ENCODE measurements around the gene SURF4. TPM values are rescaled to one million over a fixed set of nuclear protein-coding genes. Genes with fewer than 3 reads are reported as not detected.
A peak's percentile ranks its signal among the peaks of the same experiment; 100 is the strongest.

Gene SURF4
- polyA plus RNA-seq, 6 donors from 2014 or later, result 76.2 to 99.5 (median 82.9) TPM

DNA sequence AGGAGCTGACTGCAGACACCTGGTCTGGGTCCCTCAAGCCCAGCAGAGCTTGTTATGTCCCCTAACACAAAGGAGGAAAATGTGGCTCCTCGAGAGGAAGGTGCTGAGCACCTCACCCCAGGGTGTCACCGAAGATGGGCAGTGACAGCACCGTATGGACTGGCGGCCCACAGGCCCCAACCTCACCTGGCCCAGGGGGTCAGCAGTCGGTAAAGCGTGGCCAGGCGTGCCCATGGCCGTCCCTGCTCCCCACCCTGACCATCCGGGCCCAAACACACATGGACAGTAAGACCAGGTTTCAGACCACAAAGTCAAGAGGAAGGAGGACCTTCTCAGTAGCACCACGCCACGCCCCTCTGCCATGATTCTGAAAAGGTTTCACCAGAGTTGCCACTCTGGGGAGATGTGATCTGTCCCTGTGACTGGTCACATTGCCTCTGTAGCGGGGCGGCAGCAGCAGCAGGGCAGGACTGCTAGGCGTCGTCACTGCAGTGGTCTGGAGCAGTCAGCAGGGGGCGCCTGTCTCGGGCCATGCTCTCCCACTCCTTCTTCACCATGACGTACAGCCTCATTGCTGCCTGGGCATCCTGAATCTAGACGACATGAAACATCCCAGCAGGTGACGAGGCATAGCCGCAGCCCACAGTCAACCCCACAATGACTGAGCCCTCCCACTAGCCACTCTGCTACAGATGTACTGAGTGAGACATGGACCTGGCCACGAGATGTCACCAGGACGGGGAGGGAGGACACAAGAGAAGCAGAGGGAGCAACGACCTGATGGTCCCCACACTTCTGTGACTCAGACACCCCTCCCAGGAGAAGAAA lies 30.8 kb upstream of the SURF4 start:
- peaks cover 12 to 18% (median 13%) of the 10 kb centered on the region in 3 donors for H3K4me1 Mint-ChIP-seq
- H3K9me3 Mint-ChIP-seq, result no peaks in the 10 kb centered on the region
- peaks cover 5 to 17% of the 10 kb centered on the region in 2 donors for H3K36me3 Mint-ChIP-seq
- DNase-seq (peak; percentile 70), ATAC-seq (ENCODE audit: low read depth in 2 of 2) (peak; percentile 85 to 90)
- peak overlapping the region in 4 of 6 donors; percentile 43 to 90 (median 76) for H3K27ac Mint-ChIP-seq
- no peak overlapping the region for H3K4me3 Mint-ChIP-seq
- H3K27me3 Mint-ChIP-seq, result no peaks in the 10 kb centered on the region

DNA sequence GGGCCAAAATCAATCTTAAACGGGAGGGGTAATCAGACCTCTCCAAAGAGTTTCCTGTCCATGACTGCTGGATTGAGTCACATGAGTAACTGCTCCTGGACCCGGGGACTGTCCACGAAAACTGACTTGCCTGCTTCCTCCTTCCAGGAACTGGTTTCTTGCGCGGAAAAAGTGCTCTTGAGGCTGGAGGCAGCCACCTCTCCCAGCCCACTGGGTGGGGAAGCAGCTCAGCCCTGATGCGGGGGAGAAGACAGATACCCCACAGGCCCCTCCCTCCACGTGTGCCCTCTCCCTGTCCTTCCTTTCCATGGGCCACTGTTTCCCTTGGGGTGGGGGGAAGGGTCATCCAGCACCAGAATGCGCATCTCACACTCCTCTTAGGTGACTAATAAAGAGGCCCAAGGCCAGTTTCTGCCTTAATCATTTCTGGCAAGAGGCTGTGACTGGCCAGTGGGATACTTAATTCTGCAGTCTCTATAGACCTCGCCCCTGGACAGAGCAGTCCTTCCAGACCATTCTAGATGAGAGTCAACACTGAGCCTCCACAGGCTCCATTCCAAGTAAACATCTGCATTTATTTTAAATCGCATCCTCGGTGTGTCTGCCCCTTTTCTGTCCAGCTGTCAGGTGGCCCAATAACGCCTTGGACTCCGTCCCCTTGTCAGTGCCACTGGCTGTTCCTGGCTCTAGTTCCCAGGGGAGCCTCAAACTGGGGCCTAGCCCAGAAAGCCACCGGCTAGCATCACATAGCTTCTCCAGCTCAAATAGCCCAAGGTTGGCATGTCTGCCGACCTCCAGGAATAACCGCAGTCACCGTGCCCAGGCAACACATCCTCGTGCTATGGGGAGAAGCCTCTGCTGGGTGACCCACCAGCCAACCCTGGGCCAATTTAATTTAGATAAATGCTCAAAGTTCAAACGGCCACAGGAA lies 29.9 kb upstream of the SURF4 start:
- Mint-ChIP-seq H3K4me3 (peak overlapping the region in 1 of 8 donors; percentile 29), H3K27ac (peak overlapping the region in 1 of 6 donors; percentile 28), H3K36me3 (peaks cover 5 to 17% of the 10 kb centered on the region in 2 donors), H3K9me3 (no peaks in the 10 kb centered on the region), H3K27me3 (no peaks in the 10 kb centered on the region), H3K4me1 (peaks cover 12 to 18% (median 13%) of the 10 kb centered on the region in 3 donors)
- ATAC-seq (ENCODE audit: low read depth in 2 of 2) (no peak), DNase-seq (no peak)

DNA sequence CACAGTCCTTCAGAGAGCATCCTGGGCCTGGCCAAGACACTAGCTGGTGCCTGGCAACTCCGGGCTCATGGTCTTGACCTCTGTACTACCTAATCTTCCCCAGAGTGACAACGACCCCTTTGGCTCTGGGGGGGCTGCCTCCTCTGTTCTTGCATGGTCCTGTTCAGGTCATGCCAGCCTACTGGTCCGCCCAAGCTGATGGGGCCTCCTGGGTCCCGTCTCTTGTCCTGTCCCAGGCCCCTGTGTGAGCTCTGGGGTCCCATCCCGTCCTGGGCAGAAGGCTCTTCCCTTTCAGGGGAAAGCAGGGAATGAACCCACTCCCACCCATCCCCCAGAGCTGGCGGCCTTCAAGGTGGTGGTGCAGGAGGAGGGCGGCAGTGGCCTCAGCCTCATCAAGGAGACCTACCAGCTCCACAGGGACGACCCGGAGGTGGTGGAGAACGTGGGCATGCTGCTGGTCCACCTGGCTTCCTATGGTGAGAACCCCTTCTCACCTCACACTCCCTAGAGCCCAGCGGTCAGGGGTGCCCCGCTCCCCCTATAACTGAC lies 28.7 kb upstream of the SURF4 start:
- peak overlapping the region in 1 of 6 donors; percentile 81 for H3K27ac Mint-ChIP-seq
- H3K9me3 Mint-ChIP-seq, result no peaks in the 10 kb centered on the region
- no peak for ATAC-seq (ENCODE audit: low read depth in 2 of 2)
- H3K36me3 Mint-ChIP-seq, result peaks cover 5 to 7% of the 10 kb centered on the region in 2 donors
- H3K4me3 Mint-ChIP-seq, result peak overlapping the region in 1 of 8 donors; percentile 68
- DNase-seq, result no peak
- H3K4me1 Mint-ChIP-seq, result peaks cover 12 to 18% (median 13%) of the 10 kb centered on the region in 3 donors
- no peaks in the 10 kb centered on the region for H3K27me3 Mint-ChIP-seq

DNA sequence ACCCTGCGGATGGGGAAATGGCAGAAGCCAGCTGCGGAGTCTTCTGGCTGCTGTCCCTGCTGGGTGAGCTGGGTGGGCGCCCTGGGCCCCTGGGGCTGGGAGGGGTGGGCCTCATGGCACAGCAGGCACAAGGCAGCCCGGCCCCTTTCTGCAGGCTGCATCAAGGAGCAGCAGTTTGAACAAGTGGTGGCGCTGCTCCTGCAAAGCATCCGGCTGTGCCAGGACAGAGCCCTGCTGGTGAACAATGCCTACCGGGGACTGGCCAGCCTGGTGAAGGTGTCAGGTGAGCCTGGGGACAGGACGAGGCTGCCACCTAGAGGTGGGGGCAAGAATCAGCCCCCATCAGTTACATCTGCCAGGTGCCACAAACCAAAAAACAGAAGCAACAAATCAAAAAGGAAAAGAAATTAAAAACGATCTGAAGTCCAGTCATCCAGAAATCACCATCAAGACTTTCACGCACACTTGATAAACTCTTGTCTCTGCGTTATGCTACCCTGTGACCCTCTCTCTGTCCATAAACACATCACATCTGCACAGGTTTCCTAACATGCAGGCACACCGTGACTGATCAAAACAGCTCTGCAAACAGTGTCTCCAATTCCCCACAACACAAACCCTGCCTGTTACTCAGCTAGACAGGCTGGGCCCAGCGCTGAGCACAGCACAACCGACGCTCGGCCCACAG lies 28.1 kb upstream of the SURF4 start:
- ATAC-seq (ENCODE audit: low read depth in 2 of 2) (peak; percentile 45 to 53), DNase-seq (peak; percentile 24)
- Mint-ChIP-seq H3K36me3 (peaks cover 5 to 7% of the 10 kb centered on the region in 2 donors), H3K27me3 (no peaks in the 10 kb centered on the region), H3K4me1 (peaks cover 12 to 18% (median 13%) of the 10 kb centered on the region in 3 donors), H3K27ac (peak overlapping the region in 1 of 6 donors; percentile 81), H3K9me3 (no peaks in the 10 kb centered on the region), H3K4me3 (peak overlapping the region in 1 of 8 donors; percentile 68)

DNA sequence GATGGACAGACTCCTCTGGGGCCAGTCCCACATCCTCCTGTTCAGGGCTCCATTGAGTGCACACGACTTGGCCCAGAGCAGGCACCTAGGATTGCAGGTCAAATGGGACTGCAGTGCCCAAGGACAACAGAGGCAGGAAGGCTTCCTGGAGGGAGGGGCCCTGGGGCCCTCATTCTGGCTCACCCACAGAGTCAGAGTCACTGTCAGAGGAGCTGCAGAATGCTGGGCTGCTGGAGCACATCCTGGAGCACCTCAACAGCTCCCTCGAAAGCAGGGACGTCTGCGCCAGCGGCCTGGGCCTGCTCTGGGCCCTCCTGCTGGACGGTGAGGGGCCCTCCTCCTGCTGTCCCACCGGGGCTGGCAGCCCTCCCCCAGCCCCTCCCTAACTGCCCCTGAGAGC lies 26.8 kb upstream of the SURF4 start:
- Mint-ChIP-seq H3K27me3 (no peaks in the 10 kb centered on the region), H3K36me3 (peaks cover 5 to 7% of the 10 kb centered on the region in 2 donors), H3K27ac (no peak overlapping the region), H3K4me3 (no peak overlapping the region), H3K4me1 (peaks cover 11 to 18% (median 13%) of the 10 kb centered on the region in 3 donors), H3K9me3 (no peaks in the 10 kb centered on the region)
- no peak for DNase-seq
- ATAC-seq (ENCODE audit: low read depth in 2 of 2), result no peak

DNA sequence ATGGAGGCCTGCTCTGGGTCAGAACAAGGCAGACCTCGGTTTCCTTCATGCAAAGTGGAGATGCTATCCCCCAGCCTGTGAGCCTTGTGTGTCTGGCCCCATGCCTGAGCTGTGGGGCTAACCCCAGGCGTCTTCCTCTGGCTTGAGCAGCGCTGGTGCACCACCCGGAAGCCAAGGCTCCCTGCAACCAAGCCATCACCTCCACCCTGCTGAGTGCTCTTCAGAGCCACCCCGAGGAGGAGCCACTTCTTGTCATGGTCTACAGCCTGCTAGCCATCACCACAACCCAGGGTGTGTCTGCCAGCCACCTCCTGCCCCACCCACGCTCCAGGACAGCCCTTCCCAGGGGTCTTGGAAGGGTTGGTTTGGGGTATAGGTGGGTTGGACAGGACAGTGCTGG lies 25.7 kb upstream of the SURF4 start:
- ATAC-seq (ENCODE audit: low read depth in 2 of 2) (no peak), DNase-seq (no peak)
- Mint-ChIP-seq H3K36me3 (peaks cover 0 to 5% of the 10 kb centered on the region in 2 donors), H3K9me3 (no peaks in the 10 kb centered on the region), H3K27ac (no peak overlapping the region), H3K4me3 (no peak overlapping the region), H3K27me3 (no peaks in the 10 kb centered on the region), H3K4me1 (peaks cover 5 to 13% (median 8%) of the 10 kb centered on the region in 3 donors)

DNA sequence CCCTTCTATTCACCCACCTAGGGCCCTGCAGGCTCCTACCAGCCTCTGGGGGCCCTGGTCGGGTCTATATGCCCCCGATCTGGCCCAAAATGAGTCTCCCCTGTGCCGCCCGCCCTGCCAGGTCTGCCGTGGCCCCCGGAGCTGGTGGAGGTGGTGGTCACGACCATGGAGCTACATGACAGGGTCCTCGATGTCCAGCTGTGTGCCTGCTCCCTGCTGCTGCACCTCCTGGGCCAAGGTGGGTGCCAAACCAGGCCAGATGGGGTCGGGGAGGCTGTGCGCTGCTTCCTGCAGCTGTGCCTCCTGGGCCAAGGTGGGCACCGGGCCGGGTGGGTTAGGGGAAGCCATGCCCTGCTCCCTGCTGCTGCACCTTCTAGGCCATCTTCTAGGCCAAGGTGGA lies 24.4 kb upstream of the SURF4 start:
- Mint-ChIP-seq H3K36me3 (peaks cover 0 to 2% of the 10 kb centered on the region in 2 donors), H3K27ac (no peak overlapping the region)
- no peak for DNase-seq

DNA sequence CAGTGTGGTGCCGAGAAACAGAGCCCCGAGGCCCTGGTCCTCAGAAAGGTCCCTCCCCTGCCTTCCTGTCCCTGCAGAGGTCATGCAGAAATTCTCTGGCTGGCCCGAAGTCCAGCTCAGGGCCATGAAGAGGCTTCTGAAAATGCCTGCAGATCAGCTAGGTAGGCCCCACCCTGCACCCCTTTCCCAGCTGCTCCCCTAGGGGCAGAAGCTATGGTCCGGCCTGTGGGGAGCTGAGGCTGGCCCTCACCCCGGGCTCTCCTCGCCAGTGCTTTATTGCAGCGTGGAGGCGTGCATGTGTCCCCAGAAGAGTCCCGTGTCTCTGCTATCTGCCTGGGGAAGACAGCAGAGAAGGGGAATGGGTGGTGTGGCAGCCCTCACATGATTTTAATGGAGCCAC lies 22.0 kb upstream of the SURF4 start:
- H3K36me3 Mint-ChIP-seq, result no peaks in the 10 kb centered on the region
- no peak overlapping the region for H3K4me3 Mint-ChIP-seq
- no peaks in the 10 kb centered on the region for H3K4me1 Mint-ChIP-seq
- peaks cover 0 to 2% (median 0%) of the 10 kb centered on the region in 7 donors for H3K9me3 Mint-ChIP-seq
- H3K27ac Mint-ChIP-seq, result no peak overlapping the region
- no peak for DNase-seq
- no peak for ATAC-seq (ENCODE audit: low read depth in 2 of 2)
- peaks cover 0 to 16% (median 8%) of the 10 kb centered on the region in 3 donors for H3K27me3 Mint-ChIP-seq

More for the DNA sequence above, 24.4 kb upstream of the SURF4 start:
- Mint-ChIP-seq H3K4me1 (peaks cover 5 to 8% (median 5%) of the 10 kb centered on the region in 3 donors), H3K27me3 (peaks cover 0 to 4% (median 0%) of the 10 kb centered on the region in 3 donors), H3K4me3 (no peak overlapping the region), H3K9me3 (peaks cover 0 to 2% (median 0%) of the 10 kb centered on the region in 7 donors)
- no peak for ATAC-seq (ENCODE audit: low read depth in 2 of 2)

DNA sequence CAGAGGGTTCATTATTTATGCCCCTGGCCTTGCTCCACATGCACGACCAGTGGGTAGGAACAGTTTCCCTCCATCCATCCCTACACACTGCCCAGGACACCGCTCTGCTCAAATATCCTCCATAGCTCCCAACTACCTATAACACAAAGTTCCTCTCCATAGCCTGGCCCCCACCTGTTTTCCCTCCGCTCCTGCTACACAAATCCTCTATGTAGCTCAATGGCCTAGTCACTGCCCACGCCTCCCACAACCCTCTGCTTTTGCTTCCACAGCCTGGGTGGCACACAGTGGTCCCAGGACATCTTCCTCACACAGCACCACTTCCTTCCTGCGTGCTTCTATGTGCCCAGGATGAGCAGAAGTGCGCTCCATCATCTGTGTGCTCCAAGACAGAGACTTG lies 21.5 kb upstream of the SURF4 start:
- Mint-ChIP-seq H3K4me1 (no peaks in the 10 kb centered on the region), H3K27me3 (peaks cover 0 to 16% (median 8%) of the 10 kb centered on the region in 3 donors), H3K9me3 (peaks cover 0 to 2% (median 0%) of the 10 kb centered on the region in 7 donors), H3K27ac (no peak overlapping the region), H3K4me3 (peak overlapping the region in 1 of 8 donors; percentile 72), H3K36me3 (no peaks in the 10 kb centered on the region)
- no peak for DNase-seq
- no peak for ATAC-seq (ENCODE audit: low read depth in 2 of 2)

DNA sequence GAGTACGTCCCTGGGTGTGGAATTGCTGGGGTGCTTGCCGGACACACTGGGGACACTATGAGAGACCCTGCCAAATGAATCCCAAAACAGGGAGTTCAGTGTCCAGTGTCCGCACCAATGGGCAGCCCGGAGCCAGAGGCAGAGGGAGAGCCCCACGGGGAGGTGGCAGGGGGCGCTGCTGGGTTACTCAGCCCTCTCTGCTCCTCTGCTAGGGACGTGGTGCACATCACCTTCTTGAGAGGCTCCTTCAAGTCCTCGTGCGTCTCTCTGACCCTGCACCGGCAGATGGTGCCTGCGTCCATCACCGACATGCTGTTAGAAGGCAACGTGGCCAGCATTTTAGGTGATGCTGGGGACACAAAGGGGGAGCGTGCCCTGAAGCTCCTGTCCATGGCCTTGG lies 21.1 kb upstream of the SURF4 start:
- peak overlapping the region in 1 of 6 donors; percentile 62 for H3K27ac Mint-ChIP-seq
- no peak for ATAC-seq (ENCODE audit: low read depth in 2 of 2)

DNA sequence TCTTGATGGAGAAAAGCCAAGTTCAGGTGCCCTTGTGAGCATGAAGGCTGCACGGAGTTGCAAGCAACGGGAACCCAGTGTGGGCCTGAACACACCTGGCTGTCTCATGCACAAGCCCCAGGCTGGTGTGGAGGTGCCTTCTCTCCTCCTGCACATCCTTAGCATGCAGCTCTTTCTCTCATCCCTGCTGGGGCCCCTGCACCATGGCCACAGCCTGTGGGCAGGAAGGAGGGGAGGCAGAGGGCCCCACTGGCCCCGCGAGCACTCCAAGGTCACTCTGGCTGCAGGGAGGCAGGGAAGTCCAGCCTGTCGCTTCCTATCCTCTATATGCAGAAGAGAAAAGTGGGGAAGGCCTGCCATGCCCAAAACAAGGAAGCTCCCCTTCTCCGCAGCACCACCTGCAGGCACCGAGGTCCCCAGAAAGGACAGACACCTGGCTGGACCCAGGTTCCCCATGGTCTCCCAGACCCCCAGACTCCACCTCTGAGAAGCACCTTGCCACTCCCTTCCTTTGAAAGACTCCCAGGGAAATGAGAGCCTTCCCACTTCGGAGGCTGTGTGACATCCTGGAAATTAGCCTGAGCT lies 18.9 kb upstream of the SURF4 start:
- ATAC-seq (ENCODE audit: low read depth in 2 of 2) (no peak), DNase-seq (no peak)
- H3K4me3 Mint-ChIP-seq, result no peak overlapping the region
- H3K27me3 Mint-ChIP-seq, result peaks cover 0 to 29% (median 19%) of the 10 kb centered on the region in 3 donors
- no peaks in the 10 kb centered on the region for H3K36me3 Mint-ChIP-seq
- H3K27ac Mint-ChIP-seq, result no peak overlapping the region
- peaks cover 0 to 3% (median 0%) of the 10 kb centered on the region in 7 donors for H3K9me3 Mint-ChIP-seq
- H3K4me1 Mint-ChIP-seq, result no peaks in the 10 kb centered on the region

More for the DNA sequence above, 21.1 kb upstream of the SURF4 start:
- peaks cover 0 to 2% (median 0%) of the 10 kb centered on the region in 7 donors for H3K9me3 Mint-ChIP-seq
- H3K36me3 Mint-ChIP-seq, result no peaks in the 10 kb centered on the region
- no peak for DNase-seq
- peak overlapping the region in 1 of 8 donors; percentile 72 for H3K4me3 Mint-ChIP-seq
- peaks cover 0 to 16% (median 8%) of the 10 kb centered on the region in 3 donors for H3K27me3 Mint-ChIP-seq
- no peaks in the 10 kb centered on the region for H3K4me1 Mint-ChIP-seq

DNA sequence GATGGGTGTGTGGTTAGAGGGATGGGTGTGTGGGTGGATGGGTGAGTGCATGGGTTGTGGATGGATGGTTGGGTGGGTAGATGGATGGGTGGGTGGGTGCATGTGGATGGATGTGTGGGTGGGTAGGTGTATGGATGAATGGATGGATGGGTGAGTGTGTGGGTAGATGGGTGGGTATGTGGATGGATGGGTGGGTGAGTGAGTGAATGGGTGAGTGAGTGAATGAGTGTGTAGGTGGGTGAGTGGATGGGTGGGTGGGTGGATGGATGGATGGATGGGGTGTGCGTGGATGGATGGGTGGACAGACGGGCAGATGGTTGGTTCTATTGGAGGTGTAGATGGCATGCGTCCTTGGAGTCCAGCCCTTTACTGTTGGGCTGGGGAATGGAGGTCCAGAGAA lies 17.5 kb upstream of the SURF4 start:
- Mint-ChIP-seq H3K27ac (no peak overlapping the region), H3K36me3 (no peaks in the 10 kb centered on the region), H3K4me1 (no peaks in the 10 kb centered on the region), H3K9me3 (peaks cover 0 to 3% (median 0%) of the 10 kb centered on the region in 7 donors), H3K27me3 (peaks cover 0 to 33% (median 23%) of the 10 kb centered on the region in 3 donors), H3K4me3 (no peak overlapping the region)
- ATAC-seq (ENCODE audit: low read depth in 2 of 2) (no peak), DNase-seq (no peak)

Measured in naive B cell (primary cell).